GM19193 (cell line): ENCODE results near the gene RFX2.

Experiments
- POLR2A ChIP-seq: IDR thresholded peaks from 4 replicates; pipeline ENCODE4 v1.6.1; 2011; ENCODE audit not compliant: insufficient read depth, insufficient read length; ENCODE audit errors: extremely low read depth

Gene RFX2

GRCh38 chr19:6059396-6059947 lies 50.8 kb downstream of the RFX2 start:
- no peak for TF ChIP-seq POLR2A

DNA sequence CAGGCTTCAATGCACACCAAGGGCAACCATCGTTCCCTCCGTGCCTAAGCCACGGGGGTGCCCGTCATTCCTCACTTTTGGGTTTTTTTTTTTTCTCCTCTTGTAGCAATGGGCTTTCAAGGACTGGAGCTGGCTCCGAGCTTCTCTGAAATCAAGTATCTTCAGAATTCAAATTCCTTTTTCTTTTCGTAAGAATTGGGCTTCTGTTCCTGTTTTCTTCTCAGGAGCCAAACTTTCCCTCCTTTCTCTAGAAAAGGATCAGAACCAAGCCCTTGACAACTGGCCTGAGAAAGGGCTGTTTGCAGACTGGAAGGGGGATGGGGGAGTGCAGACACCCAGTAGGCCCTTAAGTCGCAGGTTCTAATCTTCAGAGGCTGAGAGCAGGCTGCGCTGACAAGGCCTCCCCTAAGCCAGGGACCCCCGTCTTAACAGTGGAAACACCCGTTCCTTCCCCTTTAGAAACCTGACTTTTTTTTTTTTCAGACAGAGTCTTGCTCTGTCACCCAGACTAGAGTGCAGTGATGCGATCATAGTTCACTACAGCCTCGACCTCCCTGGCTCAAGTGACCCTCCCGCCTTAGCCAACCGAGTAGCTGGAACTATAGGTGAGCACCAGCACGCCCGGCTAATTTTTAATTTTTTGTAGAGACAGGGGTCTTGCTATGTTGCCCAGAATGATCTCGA lies 51.6 kb downstream of the RFX2 start:
- TF ChIP-seq POLR2A = no peak

- TF ChIP-seq POLR2A = no peak
Measured at GRCh38 chr19:6057651-6058517, 52.4 kb downstream of the RFX2 start.

GRCh38 chr19:6056801-6057650 lies 53.3 kb downstream of the RFX2 start:
- no peak for TF ChIP-seq POLR2A

DNA sequence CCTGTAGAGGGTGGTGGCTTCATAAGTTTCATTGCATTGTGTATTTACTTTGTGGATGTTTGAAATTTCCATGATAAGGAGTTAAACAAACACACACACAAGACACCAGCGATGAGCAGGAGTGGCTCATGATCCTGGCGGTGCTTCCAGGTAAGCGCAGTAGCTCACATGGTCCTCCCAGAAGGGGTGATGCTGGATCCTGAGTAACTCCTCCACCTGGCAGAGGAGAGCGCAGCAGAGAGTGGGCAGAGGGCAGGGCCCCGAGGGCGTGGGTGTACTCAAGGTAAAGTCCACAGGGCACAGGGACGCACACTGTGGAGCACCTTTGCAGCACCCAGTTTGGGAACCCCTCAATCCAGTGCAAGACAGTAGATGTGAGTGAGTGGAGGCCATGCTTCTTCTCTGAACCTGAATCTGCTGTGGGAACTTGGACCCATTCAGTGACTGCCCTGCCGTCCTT lies 54.0 kb downstream of the RFX2 start:
- no peak for TF ChIP-seq POLR2A

GRCh38 chr19:6055013-6055795 lies 55.1 kb downstream of the RFX2 start:
- TF ChIP-seq POLR2A = no peak

GRCh38 chr19:6048793-6049405 lies 61.4 kb downstream of the RFX2 start:
- TF ChIP-seq POLR2A = no peak

GRCh38 chr19:6048348-6048747 lies 62.0 kb downstream of the RFX2 start:
- no peak for TF ChIP-seq POLR2A

GRCh38 chr19:6047741-6048251 lies 62.5 kb downstream of the RFX2 start:
- no peak for TF ChIP-seq POLR2A

GRCh38 chr19:6047256-6047655 lies 63.0 kb downstream of the RFX2 start:
- TF ChIP-seq POLR2A = no peak

GRCh38 chr19:6045108-6045507 lies 65.2 kb downstream of the RFX2 start:
- TF ChIP-seq POLR2A = no peak

DNA sequence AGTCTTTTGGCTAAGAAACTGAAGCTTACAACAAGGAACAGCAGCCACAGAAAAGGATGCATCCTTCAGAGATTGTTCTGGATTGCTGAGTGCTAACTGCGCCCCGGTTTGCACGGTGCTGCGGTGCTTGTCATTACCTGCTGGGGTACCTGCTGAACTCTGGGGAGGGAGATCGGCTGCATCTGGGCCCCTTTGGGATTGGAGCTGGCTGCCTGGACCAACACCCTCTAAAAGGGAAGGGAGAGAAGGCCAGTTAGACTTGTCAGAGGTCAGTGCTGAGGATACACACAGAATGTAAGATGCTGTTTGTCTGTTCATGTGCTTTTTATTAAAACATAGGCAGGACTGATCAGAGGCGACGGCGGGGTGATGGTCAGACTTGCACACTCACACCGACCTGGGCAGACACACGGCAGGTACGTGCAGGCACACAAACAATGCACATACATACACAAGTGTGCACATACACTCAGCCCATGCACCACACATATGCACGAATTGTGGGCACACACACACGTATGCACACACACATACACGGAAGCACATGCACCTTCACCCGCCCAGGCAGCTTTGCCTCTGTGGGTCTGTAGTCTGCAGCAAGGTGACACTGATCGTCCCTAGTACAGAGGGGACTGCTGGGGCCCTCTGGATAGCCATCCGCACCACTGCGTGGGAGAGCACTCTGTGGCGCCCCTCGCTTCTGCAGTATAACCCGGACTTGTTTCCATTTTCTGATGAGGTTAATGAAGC lies 66.1 kb downstream of the RFX2 start:
- TF ChIP-seq POLR2A = no peak
